GM21528 (cell line): ENCODE data around the gene STXBP6.
"Not testable (repeated sequence)": the region's sequence is repeated elsewhere in the genome, so short reads cannot be mapped to it uniquely, and the experiment has no call there.

Experiments
- ATAC-seq: cut with Tn5 transposase; IDR thresholded peaks from one replicate; pipeline ENCODE4 v1.9.1; 2021; ENCODE audit warnings: mild to moderate bottlenecking, moderate library complexity; ENCODE audit not compliant: unreplicated experiment, low FRiP score

Gene STXBP6

DNA sequence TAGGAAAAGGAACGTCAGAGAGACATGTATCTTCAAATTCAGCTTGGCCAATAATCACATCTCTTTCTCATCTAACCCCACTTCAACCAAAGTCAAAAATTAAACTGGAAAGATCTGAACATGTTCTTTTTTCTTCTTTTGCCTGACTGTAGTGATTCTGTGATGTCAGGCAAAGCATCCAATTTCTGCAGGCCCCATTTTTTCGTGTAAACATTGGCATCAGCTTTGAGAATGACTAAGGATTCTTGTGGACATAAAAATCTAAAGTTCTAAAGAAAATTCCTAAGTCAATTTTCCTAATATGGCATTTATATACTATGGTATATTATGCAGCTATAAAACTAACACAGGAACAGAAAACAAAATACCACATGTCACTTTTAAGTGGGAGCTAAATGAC lies 89.1 kb downstream of the STXBP6 start:
- no peak for ATAC-seq

DNA sequence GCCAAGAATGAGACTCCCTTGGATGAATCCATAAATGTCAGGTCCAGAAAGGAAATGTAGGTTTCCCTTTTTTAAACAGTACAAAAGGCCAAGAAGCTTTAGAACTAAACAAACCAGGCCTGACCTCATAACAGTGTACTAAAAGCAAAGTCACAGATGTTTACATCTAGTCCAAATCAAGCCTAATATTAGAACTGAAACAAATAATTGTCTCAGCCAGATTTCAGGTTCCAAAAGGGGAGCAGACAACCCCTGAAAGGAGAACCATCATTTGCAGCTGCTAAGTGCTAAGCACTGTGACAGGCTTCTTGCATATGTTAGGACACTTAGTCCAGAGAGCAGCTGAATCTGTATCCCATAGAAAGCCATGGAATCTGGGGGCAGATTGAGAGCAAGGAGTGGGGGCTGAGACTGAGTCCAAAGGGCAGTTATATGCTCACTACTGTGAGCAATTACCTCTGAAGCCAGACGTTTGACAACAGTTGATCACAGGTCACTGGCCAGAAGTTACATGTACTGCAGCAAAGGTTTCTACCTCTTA lies 90.1 kb downstream of the STXBP6 start:
- ATAC-seq = no peak

DNA sequence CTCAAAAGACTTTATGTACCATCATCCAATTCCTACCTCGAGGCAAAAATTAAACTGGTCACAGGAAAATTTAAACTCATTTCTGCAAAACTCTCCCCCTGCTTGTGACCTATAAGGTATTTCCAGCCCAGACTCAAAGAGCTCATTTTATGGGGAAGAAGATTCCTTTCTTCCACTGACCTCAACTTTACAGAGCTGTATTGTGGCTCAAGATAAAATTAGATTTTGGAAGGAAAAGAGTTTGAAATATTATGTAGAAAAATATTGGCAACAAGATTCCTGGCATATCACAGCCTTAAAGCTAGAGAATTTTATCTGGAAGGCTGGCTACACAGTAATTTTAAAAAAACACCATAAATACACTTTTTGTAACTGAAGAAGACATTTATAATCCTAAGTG lies 91.7 kb downstream of the STXBP6 start:
- ATAC-seq = no peak

DNA sequence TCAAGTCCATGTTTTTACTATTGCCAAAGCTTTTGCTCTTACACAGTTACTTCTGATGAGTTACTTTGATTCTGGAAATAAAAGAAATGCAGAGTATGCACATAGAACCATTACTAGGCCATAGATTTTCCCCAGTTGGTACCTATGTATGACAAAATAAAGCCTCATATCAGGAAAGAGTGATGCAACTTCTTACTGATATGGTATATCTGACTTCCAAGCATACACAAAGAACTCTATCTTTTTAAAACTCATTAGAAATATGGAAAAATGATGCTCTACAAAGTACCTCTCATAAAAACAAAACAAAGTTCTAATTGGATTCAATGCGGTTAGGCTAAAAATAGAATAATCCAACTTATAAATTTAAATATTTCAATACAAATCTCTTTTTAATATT lies 92.1 kb downstream of the STXBP6 start:
- no peak for ATAC-seq

DNA sequence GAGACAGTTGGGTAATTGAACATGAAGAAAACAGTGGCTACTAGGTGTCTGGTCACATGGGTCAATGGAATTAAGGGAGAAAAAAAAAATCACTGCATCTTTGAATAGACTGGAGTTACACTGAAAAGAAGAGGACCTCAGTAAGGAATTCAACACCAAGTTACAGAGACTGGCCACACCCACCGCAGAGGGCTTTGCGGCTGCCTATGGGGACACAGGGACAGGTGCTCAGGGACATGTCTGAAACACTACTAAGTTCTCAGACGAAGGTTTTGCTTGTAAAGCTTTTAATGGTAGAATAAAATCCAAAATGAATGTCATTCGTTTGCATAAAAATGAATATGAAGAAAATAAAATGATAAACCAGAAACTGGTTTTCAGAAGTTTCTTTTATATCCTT lies 93.8 kb downstream of the STXBP6 start:
- ATAC-seq = no peak

DNA sequence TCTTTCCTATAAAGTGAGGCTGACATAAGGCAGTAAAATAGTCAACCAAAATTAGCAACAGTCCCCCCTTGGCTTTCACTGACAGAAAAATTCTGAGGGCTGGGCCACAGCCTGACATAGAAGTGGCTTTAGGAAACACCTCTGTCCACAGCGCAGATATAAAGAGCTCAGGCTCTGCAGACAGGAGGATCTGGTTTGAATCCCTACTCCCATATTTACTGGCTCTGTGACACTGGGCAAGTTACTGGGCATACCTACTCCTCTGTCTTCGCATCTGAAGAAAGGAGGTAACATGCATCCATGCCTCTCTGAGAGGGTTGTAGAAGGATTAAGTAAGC lies 95.3 kb downstream of the STXBP6 start:
- no peak for ATAC-seq

DNA sequence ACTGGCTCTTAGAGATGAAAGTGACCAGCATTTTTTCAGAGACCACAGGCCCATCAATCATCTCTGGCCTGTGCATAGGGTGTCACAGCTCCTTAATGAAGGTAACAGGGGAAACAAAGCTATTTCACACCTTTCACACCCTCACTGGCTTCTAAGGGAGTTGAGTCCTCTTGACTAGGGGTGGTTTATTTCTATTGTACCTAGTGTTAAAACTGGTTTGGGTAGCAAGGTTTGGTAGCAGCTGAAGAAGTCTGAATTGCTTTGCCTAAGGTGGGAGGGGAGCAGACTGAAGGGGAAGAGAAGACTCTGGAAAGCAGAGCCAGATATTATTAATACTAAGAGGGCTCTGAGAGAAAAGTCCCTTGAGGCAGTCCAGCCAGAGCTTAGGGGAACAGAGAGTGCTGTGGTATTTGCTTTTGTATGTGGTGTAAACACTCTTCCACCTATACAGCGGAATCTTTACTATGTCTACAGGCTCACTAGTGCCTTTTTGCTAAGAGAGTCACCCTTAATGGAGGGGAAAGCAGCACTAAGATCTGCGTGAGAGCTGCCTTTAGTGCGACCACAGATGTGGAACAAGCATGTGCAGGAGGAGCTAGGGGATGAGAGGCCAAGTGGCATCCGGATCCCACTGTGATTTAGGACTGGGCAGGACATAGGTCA lies 95.8 kb downstream of the STXBP6 start:
- no peak for ATAC-seq

DNA sequence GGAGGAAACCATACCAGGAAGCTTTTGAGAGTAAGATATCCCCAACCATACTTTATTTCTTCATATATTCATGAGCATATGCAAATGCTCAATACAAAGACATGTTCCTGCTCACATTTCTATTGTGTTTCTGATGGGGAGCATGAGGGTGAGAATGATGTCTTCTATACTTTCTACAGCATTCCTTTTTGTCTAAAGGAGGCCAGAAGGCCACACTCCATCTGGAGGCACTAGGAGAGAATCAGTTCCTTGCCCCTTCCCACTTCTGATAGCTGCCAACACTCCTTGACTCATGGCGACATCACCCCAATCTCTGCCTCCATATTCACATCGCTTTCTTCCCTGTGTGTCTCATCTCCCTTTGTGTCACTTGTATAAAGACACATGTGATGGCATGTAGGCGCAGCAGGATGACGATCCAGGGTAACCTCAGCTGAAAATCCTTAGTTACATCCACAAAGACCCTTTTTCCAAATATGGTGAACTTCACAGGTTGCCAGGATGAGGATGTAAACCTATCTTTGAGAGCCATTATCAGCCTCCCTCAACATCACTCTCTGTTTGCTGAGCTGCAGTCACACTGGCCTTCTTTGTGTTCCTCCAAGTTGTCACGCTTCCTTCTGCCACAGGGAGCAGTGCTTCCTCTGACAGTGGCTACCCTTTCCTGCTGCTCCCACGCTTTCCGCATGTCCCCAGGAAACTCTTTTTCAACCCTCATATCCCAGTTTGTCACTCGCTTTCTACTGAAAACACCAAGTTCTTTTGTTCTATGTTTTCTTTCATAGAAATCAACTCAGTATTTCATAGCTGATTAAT lies 96.9 kb downstream of the STXBP6 start:
- no peak for ATAC-seq

DNA sequence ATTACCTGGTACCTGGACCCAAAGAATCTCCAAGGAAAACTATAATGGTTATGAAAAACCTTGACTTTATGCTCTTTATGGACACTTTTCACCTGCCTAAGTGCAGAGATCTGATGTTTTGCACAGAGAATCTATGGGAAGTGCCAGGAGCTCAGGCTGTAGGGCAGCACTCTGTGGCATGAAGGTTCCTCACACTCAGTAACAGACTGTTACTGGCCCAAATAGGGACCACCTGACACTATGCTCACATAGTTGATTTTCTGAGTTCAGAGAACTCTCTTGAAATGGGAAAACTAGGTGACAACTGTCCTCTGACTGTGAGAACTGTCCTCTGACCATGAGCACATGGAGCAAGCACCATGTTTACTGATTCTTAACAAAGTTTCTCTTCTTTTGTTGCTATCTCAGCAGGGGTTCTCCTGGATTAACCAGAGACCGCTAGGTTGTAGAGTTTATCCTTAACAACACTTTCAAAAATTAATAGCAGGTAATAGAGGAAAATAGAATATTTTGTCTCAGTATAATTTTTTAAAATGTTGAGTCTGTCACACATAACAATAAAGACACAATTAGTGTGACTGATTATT lies 101.6 kb downstream of the STXBP6 start:
- no peak for ATAC-seq

DNA sequence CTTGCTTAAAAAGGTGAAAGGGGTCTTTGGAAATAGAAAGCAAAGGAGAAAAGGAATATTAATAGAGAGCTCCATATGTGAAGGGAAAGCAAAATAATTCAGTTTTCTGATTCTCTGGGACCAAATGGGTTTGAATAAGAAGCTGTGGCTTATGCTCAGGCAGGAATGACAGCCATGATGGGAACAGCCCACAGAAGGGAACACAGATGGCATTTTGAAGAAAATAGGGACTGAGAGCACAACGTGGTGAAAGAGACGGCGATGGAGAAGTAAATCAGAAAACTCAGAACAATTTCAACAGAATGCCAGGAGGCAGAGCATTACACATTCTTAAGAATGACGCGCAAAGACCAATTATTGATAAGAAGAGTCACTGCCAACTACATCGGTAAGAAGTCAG lies 102.8 kb downstream of the STXBP6 start:
- no peak for ATAC-seq

DNA sequence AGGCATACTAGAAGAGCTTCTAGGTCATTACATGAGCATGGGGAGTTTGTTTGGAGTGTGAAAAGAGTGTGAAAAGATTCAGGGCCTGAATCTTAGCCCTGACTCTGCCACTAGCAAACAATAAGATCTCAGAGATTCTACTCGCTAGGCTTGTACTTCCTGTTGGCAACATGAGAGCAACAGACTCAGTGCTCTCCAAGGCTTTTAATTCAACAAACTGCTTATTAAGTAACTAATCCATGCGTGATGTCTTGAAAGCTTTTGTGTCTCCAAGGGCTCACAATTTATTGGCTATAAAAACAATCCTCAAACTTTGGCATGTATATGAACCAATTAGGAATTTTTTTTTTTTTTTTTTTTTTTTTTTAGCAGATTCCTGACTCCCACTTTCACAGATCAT lies 105.1 kb downstream of the STXBP6 start:
- no peak for ATAC-seq

DNA sequence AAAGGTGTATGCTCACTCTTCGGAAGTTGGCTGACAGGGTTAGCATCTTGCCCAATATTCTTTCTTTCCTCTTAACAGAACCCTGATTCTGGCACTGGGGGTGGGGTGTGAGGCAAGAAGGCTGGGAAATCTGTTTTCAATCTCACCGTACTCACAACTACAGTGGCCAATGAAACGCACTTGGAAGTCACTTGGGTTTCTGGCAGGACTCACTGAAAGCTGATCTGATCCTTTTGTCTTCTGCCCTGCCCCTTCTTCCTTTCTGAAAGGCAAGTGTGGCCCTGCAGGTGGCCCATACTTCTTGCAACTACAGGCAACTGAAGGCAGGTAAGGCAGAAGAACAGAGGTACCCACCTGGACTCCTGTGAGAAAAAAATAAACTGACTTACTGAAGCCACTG lies 106.9 kb downstream of the STXBP6 start:
- no peak for ATAC-seq

DNA sequence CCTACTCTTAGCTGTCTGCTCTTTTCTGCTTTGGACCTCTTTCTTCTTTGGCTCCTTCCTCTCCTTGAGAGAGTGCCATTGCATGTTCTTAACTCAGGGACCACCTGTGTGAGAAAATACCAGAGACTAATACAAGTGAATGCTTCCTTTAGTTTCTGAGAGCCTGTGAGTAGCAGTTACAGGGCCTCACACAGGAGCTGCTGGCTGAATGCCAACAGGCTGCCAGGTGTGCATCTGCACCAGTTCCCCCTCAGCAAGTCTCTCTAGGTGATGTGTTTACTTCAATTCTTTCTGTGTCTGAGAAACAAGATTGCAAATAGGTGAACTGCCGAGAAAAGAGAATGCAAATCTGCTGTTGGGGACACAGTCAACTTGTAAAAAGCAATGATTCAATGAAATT lies 108.2 kb downstream of the STXBP6 start:
- ATAC-seq = no peak

DNA sequence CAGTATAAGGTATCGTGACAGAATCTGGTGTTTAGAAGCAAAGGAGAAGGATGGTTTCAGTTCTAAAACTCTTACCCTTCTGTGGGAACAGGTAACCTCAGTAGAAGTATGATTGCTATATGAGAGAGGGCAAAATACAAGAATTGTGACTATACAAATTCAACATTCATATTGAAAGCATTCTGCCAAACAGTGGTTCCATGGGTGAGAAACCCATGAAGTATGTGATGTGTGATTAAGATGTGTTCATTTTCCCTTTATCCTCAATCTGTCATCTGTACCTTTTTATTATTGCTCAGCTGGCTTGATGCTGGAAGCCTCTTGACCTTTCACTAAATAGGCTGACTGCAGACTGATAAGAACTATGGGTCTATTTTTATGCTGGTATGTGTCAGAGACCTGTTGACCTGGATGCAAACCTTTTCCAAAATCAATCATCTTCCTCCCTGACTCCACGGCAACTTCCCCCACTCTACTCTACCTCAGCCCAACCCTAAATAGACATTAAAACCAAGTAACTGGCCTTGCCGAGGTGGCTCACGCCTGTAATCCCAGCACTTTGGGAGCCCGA lies 109.6 kb downstream of the STXBP6 start:
- ATAC-seq = no peak

DNA sequence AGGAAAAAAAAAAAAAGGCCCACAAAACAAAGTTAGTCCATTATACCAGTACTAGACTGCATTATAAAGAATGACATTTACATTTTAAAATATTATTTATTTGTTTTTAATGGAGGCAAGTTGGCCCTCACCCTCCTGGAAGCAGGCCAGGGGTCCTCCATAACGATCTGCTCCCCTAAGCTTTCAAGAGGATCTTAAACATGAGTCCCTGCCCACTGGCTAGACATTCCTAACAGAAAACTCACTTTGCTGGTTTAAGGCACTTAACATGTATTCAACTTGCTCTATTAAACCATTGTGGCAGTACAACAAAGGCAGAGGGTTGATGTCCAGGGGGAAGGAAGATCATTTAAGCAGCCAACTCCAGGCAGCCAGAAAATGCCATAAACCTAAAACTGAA lies 111.4 kb downstream of the STXBP6 start:
- no peak for ATAC-seq

DNA sequence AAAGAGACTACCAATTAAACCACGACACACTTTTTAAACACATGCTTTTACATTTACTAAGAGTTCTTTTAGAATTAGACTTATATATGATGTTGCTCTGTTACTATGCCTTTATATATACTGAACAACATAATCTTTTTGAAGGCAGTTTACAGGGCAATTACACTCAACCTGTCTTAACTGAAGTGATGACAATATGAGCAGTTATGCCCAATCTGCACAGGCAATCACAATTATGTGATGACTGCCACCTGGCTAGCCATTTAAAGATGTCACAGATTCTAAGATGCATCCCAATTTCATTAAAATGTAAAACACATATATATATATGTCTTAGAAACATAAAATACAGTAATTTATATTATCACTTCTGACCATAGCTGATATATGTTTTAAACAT lies 112.6 kb downstream of the STXBP6 start:
- ATAC-seq = no peak

DNA sequence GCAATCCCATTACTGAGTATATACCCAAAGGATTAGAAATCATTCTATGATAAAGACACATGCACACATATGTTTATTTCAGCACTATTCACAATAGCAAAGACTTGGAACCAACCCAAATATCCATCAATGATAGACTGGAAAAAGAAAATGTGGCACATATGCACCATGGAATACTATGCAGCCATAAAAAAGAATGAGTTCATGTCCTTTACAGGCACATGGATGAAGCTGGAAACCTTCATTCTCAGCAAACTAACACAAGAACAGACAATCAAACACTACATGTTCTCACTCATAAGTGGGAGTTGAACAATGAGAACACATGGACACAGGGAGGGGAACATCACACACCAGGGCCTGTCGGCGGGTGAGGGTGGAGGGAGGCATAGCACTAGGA lies 113.2 kb downstream of the STXBP6 start:
- not testable (repeated sequence) for ATAC-seq

DNA sequence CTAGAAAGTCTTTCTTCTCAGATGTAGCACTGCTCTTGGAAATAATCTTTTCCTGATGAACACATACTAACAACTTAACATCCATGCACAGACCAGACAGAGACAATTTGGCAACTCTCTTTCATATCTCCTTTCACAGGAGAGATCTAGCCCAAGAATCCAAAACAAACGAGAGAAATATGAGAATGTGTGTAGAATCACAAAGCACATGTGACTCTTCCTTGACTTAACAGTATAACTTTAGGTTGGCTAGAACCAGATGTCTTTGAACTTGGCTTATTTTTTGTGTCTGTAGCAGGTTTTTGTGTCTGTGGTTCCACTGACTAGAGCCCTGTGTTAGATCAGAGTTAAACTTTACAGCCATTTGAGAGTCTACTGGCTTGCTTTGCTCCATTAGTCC lies 114.2 kb downstream of the STXBP6 start:
- no peak for ATAC-seq

DNA sequence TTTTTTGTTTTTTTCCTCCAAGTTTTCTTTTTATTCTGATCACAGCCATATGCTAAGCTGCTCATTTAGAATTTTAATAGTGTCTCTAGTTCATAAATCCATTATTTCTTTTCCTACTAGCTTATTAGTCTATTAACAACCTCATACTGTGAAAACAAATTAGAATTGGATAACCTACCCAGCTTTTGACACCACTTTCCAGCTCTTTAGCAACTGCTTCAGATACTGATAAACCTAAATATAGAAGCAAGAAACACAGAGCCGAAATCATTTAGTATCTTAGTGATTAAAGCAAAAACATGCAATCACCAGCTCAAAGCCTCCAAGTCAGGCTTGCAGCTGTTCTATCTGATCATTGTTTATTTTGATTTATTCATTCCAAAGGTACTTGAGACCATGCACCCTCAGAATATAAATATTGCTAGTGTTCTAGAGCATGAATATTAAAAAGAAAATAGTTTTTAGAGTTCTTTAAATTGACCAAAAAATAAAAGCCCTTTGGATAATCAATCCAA lies 121.5 kb downstream of the STXBP6 start:
- ATAC-seq = no peak

DNA sequence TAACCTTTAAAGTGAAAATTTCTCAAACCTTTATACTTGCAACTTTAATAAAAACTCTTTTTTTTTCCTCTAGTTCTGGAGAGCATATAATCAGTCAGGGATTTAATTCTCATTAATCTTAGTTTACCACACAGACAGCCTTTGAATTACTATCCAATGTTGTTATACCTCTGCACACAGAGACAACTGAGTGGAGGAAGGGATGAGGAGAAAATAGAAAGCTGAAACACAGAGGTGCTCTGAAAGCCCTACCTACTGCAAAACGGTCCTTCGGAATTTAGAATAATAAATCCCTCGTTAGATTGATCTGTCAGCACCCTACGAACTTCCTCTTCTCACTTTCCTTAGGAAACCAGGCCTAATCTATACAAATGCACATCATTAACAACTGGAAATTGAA lies 122.1 kb downstream of the STXBP6 start:
- no peak for ATAC-seq

DNA sequence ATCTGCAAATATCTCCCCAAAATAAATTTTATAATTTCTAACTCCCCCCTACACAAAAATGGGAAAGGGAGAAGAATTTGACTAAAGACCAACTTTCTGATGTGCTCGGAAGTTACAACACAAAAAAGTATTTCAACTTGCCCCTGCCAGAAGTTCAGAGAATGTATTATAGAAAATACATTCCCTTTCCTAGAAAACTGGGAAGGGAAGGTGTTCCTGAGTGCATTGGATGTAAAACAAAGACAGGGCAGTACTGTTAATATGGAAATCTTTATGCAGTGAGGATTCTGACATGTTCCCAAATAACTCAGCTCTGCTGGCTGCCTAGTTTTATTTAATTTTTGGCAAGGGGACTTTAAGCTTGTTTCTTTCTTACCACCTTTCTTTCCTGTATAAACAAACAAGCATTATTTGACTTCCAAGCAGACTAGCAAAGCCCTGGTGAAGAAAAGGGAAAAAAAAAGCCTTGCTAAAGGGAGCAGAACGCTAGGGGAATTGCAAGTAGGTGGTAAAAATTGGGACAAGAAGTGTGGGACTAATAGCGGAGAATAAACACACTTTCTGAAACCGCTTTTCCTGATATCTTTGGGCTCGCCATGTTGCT lies 124.1 kb downstream of the STXBP6 start:
- no peak for ATAC-seq
